DOHH2 (cell line): ENCODE data around the gene PIKFYVE.

Source experiments
- H3F3A ChIP-seq: fragments of 200-600 bp; sonication (generic), shearing (Covaris generic); 2 replicates; pipeline ENCODE4 v1.6.0; 2016; ENCODE audit warnings: antibody characterized with exemption, mild to moderate bottlenecking; ENCODE audit not compliant: control insufficient read depth, insufficient read depth
- H3K27ac ChIP-seq: fragments of 200-600 bp; sonication (generic); 2 replicates; pipeline ENCODE4 v1.5.1; 2014; ENCODE audit warnings: low read depth, mild to moderate bottlenecking, low read length, moderate library complexity
- H3K27me3 ChIP-seq: fragments of 200-600 bp; sonication (generic); 2 replicates; pipeline ENCODE4 v1.6.1; 2014; ENCODE audit warnings: mild to moderate bottlenecking, low read length, mixed read lengths; ENCODE audit not compliant: control insufficient read depth
- H3K36me3 ChIP-seq: fragments of 200-600 bp; sonication (generic); 2 replicates; pipeline ENCODE4 v1.6.1; 2014; ENCODE audit warnings: mild to moderate bottlenecking, low read length, moderate library complexity, mixed read lengths; ENCODE audit not compliant: control insufficient read depth
- H3K4me1 ChIP-seq: fragments of 200-600 bp; sonication (generic); 2 replicates; pipeline ENCODE4 v1.6.1; 2014; ENCODE audit warnings: mild to moderate bottlenecking, low read length, mixed read lengths; ENCODE audit not compliant: control insufficient read depth
- H3K4me2 ChIP-seq: fragments of 200-600 bp; sonication (generic); 2 replicates; pipeline ENCODE4 v1.6.0; 2014; ENCODE audit warnings: mild to moderate bottlenecking, low read length, moderate library complexity
- H3K4me3 ChIP-seq: fragments of 200-600 bp; sonication (generic); 2 replicates; pipeline ENCODE4 v1.5.1; 2014; ENCODE audit warnings: mild to moderate bottlenecking, low read length, mixed read lengths
- H3K79me2 ChIP-seq: fragments of 200-600 bp; sonication (generic); 2 replicates; pipeline ENCODE4 v1.6.1; 2014; ENCODE audit warnings: mild to moderate bottlenecking, low read length, mixed read lengths; ENCODE audit not compliant: control insufficient read depth
- H3K9me2 ChIP-seq: fragments of 200-600 bp; sonication (generic); replicated peaks from 2 replicates; pipeline ENCODE4 v1.6.1; 2014; ENCODE audit warnings: mild to moderate bottlenecking, low read length, mixed read lengths; ENCODE audit not compliant: control insufficient read depth
- H3K9me3 ChIP-seq: fragments of 200-600 bp; sonication (generic); 2 replicates; pipeline ENCODE4 v1.6.1; 2014; ENCODE audit warnings: antibody characterized with exemption, low read length, mixed read lengths; ENCODE audit not compliant: control insufficient read depth, insufficient read depth
- H4K20me1 ChIP-seq: fragments of 200-600 bp; sonication (generic); 2 replicates; pipeline ENCODE4 v1.6.0; 2014; ENCODE audit warnings: low read depth, mild to moderate bottlenecking, antibody characterized with exemption, low read length, moderate library complexity; ENCODE audit not compliant: control insufficient read depth, insufficient read depth
- EZH2phosphoT487 ChIP-seq: fragments of 200-600 bp; sonication (generic); IDR thresholded peaks from 2 replicates; pipeline ENCODE4 v1.6.1; 2017; ENCODE audit warnings: borderline replicate concordance, mild to moderate bottlenecking, antibody characterized with exemption, low read length, moderate library complexity, mixed read lengths
- TF ChIP-seq, protein P1 (sequence below): fragments of 200-600 bp; sonication (generic); IDR thresholded peaks from one replicate; pipeline ENCODE4 v1.5.1; 2014; ENCODE audit warnings: antibody characterized with exemption, mild to moderate bottlenecking, low read depth, low read length; ENCODE audit not compliant: poor library complexity, severe bottlenecking

PIKFYVE gene

DNA sequence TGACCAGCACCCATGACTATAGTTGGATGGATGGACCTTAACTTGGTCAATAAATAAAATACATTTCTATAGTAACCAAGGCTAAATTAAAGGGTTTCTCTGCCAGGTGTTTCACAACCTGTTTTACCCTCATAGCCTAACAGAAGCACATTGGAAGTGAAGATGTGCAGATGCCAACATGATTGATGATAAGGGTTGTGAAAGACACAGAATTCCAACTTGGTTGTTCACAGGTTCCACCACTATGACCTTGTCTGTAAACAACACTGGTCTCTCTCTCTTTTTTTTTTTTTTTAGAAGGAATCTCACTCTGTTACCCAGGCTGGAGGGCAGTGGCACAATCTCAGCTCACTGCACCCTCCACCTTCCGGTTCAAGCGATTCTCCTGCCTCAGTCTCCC is 103.0 kb downstream of the PIKFYVE start:
- Histone ChIP-seq H3K4me3 (no peak overlapping the region), H3K27ac (no peak overlapping the region), H3K4me2 (no peak overlapping the region), H3F3A (no peaks in the 10 kb centered on the region), H3K9me2 (no peaks in the 10 kb centered on the region), H3K79me2 (no peaks in the 10 kb centered on the region), H3K27me3 (no peaks in the 10 kb centered on the region), H3K9me3 (peaks cover 4% of the 10 kb centered on the region), H3K36me3 (no peaks in the 10 kb centered on the region), H3K4me1 (peaks cover 5% of the 10 kb centered on the region), H4K20me1 (no peaks in the 10 kb centered on the region)
- TF ChIP-seq EZH2phosphoT487 = no peak
- TF ChIP-seq, protein P1, sequence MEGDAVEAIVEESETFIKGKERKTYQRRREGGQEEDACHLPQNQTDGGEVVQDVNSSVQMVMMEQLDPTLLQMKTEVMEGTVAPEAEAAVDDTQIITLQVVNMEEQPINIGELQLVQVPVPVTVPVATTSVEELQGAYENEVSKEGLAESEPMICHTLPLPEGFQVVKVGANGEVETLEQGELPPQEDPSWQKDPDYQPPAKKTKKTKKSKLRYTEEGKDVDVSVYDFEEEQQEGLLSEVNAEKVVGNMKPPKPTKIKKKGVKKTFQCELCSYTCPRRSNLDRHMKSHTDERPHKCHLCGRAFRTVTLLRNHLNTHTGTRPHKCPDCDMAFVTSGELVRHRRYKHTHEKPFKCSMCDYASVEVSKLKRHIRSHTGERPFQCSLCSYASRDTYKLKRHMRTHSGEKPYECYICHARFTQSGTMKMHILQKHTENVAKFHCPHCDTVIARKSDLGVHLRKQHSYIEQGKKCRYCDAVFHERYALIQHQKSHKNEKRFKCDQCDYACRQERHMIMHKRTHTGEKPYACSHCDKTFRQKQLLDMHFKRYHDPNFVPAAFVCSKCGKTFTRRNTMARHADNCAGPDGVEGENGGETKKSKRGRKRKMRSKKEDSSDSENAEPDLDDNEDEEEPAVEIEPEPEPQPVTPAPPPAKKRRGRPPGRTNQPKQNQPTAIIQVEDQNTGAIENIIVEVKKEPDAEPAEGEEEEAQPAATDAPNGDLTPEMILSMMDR = no peak

DNA sequence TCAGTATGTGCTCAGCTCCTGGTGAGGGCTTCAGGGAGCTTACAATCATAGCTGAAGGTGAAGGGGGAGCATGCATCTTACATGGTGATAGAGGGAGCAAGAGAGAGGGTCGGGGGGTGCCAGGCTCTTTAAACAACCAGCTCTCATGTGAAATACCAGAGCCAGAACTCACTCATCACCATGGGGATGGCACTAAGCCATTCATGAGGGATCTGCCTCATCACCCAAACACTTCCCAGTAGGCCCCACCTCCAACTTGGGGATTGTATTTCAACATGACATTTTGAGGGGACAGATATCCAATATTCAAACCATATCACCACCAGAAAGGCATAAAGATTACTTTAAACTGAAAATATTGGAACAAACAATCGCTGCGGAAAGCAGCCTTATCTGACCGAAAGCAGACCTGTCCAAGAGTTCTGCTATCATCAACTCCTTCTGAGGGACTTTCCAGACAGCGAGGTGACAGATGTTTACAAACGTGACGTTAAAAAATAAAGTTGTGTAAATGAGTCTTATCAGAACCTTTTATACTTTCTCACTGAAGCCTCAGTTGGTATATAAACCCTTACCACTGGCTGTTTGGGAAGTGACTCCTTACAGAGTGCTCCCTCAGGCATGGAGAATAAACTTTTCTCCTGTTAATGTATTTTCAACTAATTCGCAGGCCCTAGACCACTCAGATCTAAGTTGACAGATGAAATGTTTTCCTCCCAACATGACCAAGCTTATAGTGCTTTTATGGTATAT is 105.0 kb downstream of the PIKFYVE start:
- H3K4me3 ChIP-seq = no peak overlapping the region
- H3K27me3 ChIP-seq = peaks cover 5% of the 10 kb centered on the region
- TF ChIP-seq, protein P1 = no peak
- no peak for TF ChIP-seq EZH2phosphoT487
- H3K4me1 ChIP-seq = peaks cover 5% of the 10 kb centered on the region
- no peaks in the 10 kb centered on the region for H3K36me3 ChIP-seq
- H3K4me2 ChIP-seq = no peak overlapping the region
- no peaks in the 10 kb centered on the region for H3K9me2 ChIP-seq
- H3F3A ChIP-seq = no peaks in the 10 kb centered on the region
- H3K9me3 ChIP-seq = no peaks in the 10 kb centered on the region
- H3K79me2 ChIP-seq = no peaks in the 10 kb centered on the region
- no peaks in the 10 kb centered on the region for H4K20me1 ChIP-seq
- no peak overlapping the region for H3K27ac ChIP-seq

DNA sequence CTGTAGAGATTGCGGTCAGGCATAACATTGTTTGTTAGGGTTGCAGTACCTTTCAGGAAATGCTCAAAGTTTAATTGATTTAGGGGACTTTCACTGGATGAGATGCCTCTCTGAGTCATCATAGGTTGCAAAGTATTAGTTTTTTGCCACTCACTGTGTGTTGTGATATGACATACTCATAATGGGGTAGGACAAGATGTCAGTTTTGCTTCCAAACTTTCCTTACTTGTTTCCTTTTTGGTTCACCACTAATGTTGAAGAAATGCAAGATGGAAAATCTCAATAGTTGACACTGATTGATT is 105.5 kb downstream of the PIKFYVE start:
- H3K4me1 ChIP-seq = peaks cover 3% of the 10 kb centered on the region
- H3K9me3 ChIP-seq = no peaks in the 10 kb centered on the region
- H3K4me3 ChIP-seq = no peak overlapping the region
- peaks cover 5% of the 10 kb centered on the region for H3K27me3 ChIP-seq
- H3K79me2 ChIP-seq = no peaks in the 10 kb centered on the region
- TF ChIP-seq, protein P1 = no peak
- no peak for TF ChIP-seq EZH2phosphoT487
- no peaks in the 10 kb centered on the region for H3K36me3 ChIP-seq
- H4K20me1 ChIP-seq = no peaks in the 10 kb centered on the region
- no peaks in the 10 kb centered on the region for H3K9me2 ChIP-seq
- no peak overlapping the region for H3K4me2 ChIP-seq
- H3K27ac ChIP-seq = no peak overlapping the region
- H3F3A ChIP-seq = no peaks in the 10 kb centered on the region
